CD4-positive, CD25-positive, alpha-beta regulatory T cell (primary cell): ENCODE results near the gene ZPR1. TPM values are rescaled to one million over a fixed set of nuclear protein-coding genes. Genes with fewer than 3 reads are reported as not detected.

Experiments used
- ATAC-seq, 2 donors: fragments of 150-1000 bp; cut with Tn5 transposase; one replicate each; pipeline ENCODE4 v1.10.0; 2021; ENCODE audit warnings: low read depth in 2 of 2, moderate number of reproducible peaks in 2 of 2, moderate library complexity in 1 of 2
- DNase-seq, 3 donors: peaks; one replicate each; pipeline versions ENCODE4 v3.0.0 to v3.0.0-alpha.2; 2012 to 2022; ENCODE audit warnings: mixed read lengths in 1 of 3
- H3K27ac ChIP-seq: one replicate; pipeline ENCODE4 v1.7.0; 2013; ENCODE audit warnings: mild to moderate bottlenecking, low read length; ENCODE audit not compliant: insufficient read depth, poor library complexity, severe bottlenecking
- H3K27me3 ChIP-seq: one replicate; pipeline ENCODE4 v1.7.0; 2013; ENCODE audit warnings: low read length; ENCODE audit not compliant: control insufficient read depth, insufficient read depth
- H3K36me3 ChIP-seq: one replicate; pipeline ENCODE4 v1.7.0; 2013; ENCODE audit warnings: mild to moderate bottlenecking, low read length, moderate library complexity; ENCODE audit not compliant: control insufficient read depth, insufficient read depth
- H3K4me1 ChIP-seq: 2 replicates; pipeline ENCODE4 v1.7.0; 2013; ENCODE audit warnings: mild to moderate bottlenecking, low read length; ENCODE audit not compliant: insufficient read depth, control insufficient read depth, poor library complexity, severe bottlenecking
- H3K4me3 ChIP-seq: one replicate; pipeline ENCODE4 v1.7.0; 2013; ENCODE audit warnings: low read depth, mild to moderate bottlenecking, low read length, moderate library complexity
- H3K9me3 ChIP-seq, 2 experiments: 1 replicate in 1 of 2; 2 replicates in 1 of 2; pipeline ENCODE4 v1.7.0; 2013; ENCODE audit warnings: low read length in 2 of 2, mild to moderate bottlenecking in 1 of 2, moderate library complexity in 1 of 2; ENCODE audit not compliant: control insufficient read depth in 2 of 2
- H3K27ac Mint-ChIP-seq, 3 donors: one replicate each; pipeline ENCODE4 v1.8.0; 2020 to 2022; ENCODE audit warnings: mild to moderate bottlenecking in 3 of 3, mixed read lengths in 3 of 3, moderate library complexity in 2 of 3
- H3K27me3 Mint-ChIP-seq: one replicate; pipeline ENCODE4 v1.8.0; 2022; ENCODE audit warnings: mild to moderate bottlenecking, mixed read lengths
- H3K36me3 Mint-ChIP-seq: one replicate; pipeline ENCODE4 v1.8.0; 2020; ENCODE audit warnings: mixed read lengths
- H3K4me1 Mint-ChIP-seq, 4 donors: one replicate each; pipeline ENCODE4 v1.8.0; 2020 to 2022; ENCODE audit warnings: mixed read lengths in 4 of 4, mild to moderate bottlenecking in 1 of 4
- H3K4me3 Mint-ChIP-seq, 4 donors: one replicate each; pipeline ENCODE4 v1.8.0; 2020 to 2022; ENCODE audit warnings: mild to moderate bottlenecking in 4 of 4, mixed read lengths in 4 of 4, moderate library complexity in 3 of 4
- H3K9me3 Mint-ChIP-seq, 7 donors: one replicate each; pipeline ENCODE4 v1.8.0; 2020 to 2022; ENCODE audit warnings: mixed read lengths in 7 of 7, mild to moderate bottlenecking in 3 of 7, moderate library complexity in 2 of 7
- polyA plus RNA-seq, 4 donors: library from polyadenylated mRNA; unstranded; fragments of 300-500 nt; fragmentation: Illumina TruSeq; gene quantifications; one replicate each; pipeline ENCODE4 v1.2.3, GENCODE V29; 2021
- total RNA-seq: library from RNA; stranded (reverse); gene quantifications from one replicate; pipeline ENCODE4 v1.2.3, GENCODE V29; 2022

Gene ZPR1
- total and polyA plus RNA-seq, 5 donors from 2014 or later: 43.4 to 99.8 (median 45.1) TPM

DNA sequence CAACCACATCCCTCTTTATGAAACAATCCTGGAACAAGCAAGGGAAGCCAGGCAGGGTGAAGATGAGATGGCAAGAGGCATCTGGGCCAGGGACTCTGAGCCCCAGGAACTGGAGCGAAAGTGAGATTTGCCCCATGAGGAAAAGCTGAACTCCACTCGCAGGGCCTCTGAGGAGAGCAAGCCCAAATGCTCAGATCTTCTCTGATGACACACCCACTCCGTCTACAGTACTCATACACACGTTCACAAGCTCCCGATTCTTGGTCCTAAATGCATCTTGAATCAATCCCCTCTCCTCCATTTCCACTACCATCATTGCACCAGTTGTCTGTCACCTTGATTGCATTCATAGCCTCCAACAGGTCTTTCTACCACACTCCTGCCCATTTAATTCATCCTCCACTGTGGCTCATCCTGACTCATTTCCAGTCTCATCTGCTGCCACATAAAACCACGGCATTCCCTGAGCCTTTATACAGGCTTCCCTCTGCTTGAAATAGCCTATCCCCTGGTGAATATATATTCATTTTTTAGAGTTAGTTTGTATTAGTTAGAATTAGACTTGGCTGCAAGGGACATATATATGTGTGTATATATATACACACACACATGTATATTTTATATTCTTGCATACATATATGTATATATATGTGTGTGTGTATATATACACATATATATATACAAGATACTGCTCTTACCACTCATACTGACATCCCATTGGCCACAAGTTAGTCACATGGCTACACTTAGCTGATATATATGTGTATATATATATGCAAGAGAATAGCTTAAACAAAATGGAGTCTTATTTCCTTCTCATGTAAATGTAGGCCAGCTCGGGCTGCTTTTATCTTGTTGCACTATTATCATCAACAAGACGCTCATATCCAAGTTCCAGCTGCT is 5.3 kb upstream of the ZPR1 start:
- H3K27me3 ChIP-seq: no peaks in the 10 kb centered on the region
- ATAC-seq (no peak), DNase-seq (no peak)
- H3K36me3 ChIP-seq: no peaks in the 10 kb centered on the region
- H3K27ac Mint-ChIP-seq: peak overlapping the region in 1 of 3 donors; percentile 8
- peaks cover 17% of the 10 kb centered on the region for H3K27me3 Mint-ChIP-seq
- peak overlapping the region in 2 of 4 donors; percentile 3 to 47 for H3K4me3 Mint-ChIP-seq
- no peaks in the 10 kb centered on the region for H3K9me3 ChIP-seq
- peaks cover 14% of the 10 kb centered on the region for H3K4me1 ChIP-seq
- H3K4me1 Mint-ChIP-seq: peaks cover 6 to 24% (median 14%) of the 10 kb centered on the region in 4 donors
- no peak overlapping the region for H3K27ac ChIP-seq
- no peaks in the 10 kb centered on the region for H3K36me3 Mint-ChIP-seq
- no peaks in the 10 kb centered on the region for H3K9me3 Mint-ChIP-seq
- H3K4me3 ChIP-seq: no peak overlapping the region

DNA sequence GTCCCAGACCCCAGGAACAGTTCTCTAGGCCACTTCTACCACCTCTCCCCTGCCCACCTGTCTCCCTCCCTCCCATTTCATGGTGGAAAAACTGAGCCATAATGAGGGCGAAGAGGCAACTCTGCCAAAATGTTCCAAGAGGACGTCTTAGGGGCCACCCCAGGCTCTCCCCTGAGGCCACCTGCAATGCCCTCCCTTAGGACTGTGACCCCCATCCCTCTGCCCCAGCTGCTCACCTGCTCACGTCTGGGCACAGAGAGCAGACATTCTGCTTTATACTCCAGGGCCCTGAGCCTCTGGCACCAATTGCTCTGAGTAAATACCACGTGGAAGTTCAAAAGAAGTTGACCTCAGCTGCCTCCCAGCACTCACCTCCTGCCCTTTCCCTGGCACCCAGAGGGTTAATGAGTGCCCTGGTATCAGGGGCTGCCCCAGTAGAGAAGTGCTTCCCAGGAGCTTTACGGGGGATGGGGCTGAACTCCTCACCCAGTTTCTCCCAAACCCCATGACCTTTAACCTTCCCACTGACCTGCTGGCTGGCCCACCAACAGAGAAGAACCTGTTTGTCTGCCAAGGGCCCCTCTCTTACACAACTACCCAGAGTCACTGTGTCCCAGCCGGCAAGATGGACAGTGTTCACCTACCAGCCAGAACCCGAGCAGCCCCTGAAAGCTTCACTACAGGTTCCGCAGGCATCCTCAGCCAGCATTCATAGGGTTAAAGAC is 4.5 kb upstream of the ZPR1 start:
- no peaks in the 10 kb centered on the region for H3K9me3 ChIP-seq
- Mint-ChIP-seq H3K4me3 (peak overlapping the region in 2 of 4 donors; percentile 44 to 47), H3K27me3 (peaks cover 22% of the 10 kb centered on the region), H3K4me1 (peaks cover 6 to 29% (median 16%) of the 10 kb centered on the region in 4 donors), H3K27ac (no peak overlapping the region), H3K9me3 (no peaks in the 10 kb centered on the region), H3K36me3 (no peaks in the 10 kb centered on the region)
- H3K27ac ChIP-seq: no peak overlapping the region
- H3K36me3 ChIP-seq: no peaks in the 10 kb centered on the region
- ATAC-seq (no peak), DNase-seq (no peak)
- H3K4me3 ChIP-seq: no peak overlapping the region
- H3K27me3 ChIP-seq: no peaks in the 10 kb centered on the region
- peaks cover 16% of the 10 kb centered on the region for H3K4me1 ChIP-seq

DNA sequence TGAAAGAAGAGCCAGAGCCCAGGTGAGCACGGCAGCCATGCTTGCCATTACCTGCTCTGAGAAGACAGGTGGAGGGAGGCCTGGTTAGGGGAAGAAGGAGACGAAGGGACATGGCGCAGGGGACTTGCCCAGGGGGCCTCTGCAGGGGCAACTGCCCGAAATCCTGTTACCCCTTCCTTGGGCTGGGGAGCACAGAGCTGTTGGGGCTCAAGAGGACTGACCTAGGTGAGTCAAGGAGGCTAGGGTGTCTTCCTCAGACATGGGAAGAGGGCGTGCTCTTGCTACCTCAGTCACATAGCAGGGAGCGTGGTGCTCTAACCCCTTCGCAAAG is 4.0 kb upstream of the ZPR1 start, which contains the start of gene APOA5:
TSS of gene APOA5 (minus strand) at position 67 of the 331 bp plus-strand sequence. CDS start at position 48, 19 bp downstream.
- Mint-ChIP-seq H3K4me1 (peaks cover 11 to 35% (median 21%) of the 10 kb centered on the region in 4 donors), H3K27ac (peak within 1 kb of the TSS in 1 of 3 donors; percentile 65), H3K27me3 (peaks cover 20% of the 10 kb centered on the region), H3K36me3 (peaks cover 3% of the 10 kb centered on the region), H3K9me3 (no peaks in the 10 kb centered on the region), H3K4me3 (peak within 1 kb of the TSS; percentile 61 to 90 (median 80))
- H3K4me3 ChIP-seq: no peak within 1 kb of the TSS
- H3K4me1 ChIP-seq: peaks cover 21% of the 10 kb centered on the region
- no peak for DNase-seq
- no peaks in the 10 kb centered on the region for H3K36me3 ChIP-seq
- H3K27ac ChIP-seq: no peak within 1 kb of the TSS
- ATAC-seq: no peak
- no peaks in the 10 kb centered on the region for H3K9me3 ChIP-seq
- H3K27me3 ChIP-seq: no peaks in the 10 kb centered on the region

DNA sequence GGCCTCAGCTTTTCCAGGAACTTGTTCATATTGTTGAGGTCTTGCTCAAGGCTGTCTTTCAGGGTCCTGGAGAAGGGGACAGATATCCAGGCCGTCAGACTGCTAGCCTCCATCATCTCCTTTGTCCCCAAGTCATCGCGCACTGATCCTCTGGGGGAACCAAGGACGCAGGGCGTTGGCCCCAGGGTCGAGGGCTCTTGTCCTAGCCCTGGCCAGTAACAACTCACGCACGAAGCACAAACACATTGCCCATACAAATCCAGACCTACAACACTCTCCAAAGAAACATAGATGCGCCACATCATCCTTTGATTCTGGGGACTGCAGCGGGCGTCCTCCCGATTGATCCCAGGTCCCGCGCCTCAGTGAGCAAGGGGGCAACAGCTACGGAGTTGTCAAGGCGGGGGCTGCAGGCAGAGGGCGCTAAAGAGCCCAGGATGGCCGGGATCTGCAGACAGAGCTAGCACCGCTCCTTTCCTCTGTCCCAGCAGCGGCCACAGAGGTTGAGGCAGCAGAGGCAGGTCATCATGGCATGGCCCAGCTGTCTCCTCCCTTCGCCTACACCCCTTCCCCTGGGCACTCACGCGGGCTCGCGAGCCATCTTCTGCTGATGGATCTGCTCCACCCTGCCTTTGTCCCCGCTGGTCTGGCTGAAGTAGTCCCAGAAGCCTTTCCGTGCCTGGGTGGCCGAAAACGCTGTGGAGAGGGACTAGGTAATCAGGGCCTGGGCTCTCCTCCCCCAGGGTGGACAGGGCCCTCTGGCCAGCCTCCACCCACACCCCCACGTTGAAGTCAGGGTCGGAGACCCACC is 3.4 kb upstream of the ZPR1 start:
- no peaks in the 10 kb centered on the region for H3K9me3 Mint-ChIP-seq
- ATAC-seq: peak; percentile 42 to 52
- H3K36me3 Mint-ChIP-seq: peaks cover 3% of the 10 kb centered on the region
- peaks cover 3% of the 10 kb centered on the region for H3K36me3 ChIP-seq
- peak overlapping the region in 1 of 3 donors; percentile 65 for H3K27ac Mint-ChIP-seq
- no peaks in the 10 kb centered on the region for H3K27me3 ChIP-seq
- H3K27ac ChIP-seq: no peak overlapping the region
- no peak overlapping the region for H3K4me3 ChIP-seq
- H3K4me3 Mint-ChIP-seq: peak overlapping the region; percentile 61 to 90 (median 80)
- peaks cover 27% of the 10 kb centered on the region for H3K4me1 ChIP-seq
- H3K4me1 Mint-ChIP-seq: peaks cover 14 to 40% (median 27%) of the 10 kb centered on the region in 4 donors
- H3K9me3 ChIP-seq: no peaks in the 10 kb centered on the region
- H3K27me3 Mint-ChIP-seq: peaks cover 14% of the 10 kb centered on the region
- DNase-seq: peak; percentile 64 to 70 (median 67)

DNA sequence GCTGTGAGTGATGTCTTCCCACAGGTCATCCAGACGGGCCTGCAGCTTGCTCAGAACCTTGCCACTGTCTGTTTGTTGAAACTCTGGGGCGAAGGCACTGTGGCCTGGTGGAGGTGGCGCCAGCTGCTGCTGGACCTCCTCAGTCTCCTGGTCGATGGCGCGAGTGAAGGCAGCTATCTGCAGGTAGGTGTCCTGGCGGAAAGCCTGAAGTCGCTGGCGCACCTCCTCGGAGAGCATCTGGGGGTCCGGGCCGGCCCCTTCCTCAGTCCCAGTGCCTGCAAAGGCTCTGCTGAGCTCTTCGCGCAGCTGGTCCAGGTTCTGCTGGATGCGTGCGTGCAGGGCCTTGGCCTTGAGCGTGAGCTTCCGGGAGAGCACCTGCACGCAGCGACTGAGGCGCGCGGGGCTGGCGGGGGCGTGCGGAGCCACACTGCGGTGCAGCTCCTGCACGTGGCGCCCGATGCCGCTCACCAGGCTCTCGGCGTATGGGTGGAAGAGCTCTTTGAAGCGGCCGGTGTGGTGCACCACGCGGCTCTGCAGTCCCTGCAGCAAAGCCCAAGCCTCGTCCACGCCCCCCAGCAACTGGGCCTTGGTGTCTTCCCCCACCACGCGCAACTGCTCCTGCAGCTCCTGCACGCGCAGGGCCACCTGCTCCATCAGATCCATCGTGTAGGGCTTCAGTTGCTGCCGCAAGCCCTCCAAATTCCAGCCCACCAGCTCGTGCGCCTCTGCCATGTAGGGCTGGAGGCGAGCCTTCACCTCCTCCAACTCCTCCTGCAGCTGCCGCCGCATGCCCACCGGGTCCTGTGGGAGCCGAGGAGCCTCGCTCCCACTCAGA is 2.6 kb upstream of the ZPR1 start:
- peaks cover 5% of the 10 kb centered on the region for H3K36me3 Mint-ChIP-seq
- H3K27ac Mint-ChIP-seq: no peak overlapping the region
- Histone ChIP-seq H3K36me3 (peaks cover 11% of the 10 kb centered on the region), H3K9me3 (no peaks in the 10 kb centered on the region), H3K27ac (no peak overlapping the region), H3K4me3 (no peak overlapping the region), H3K4me1 (peaks cover 27% of the 10 kb centered on the region), H3K27me3 (no peaks in the 10 kb centered on the region)
- peaks cover 19 to 48% (median 32%) of the 10 kb centered on the region in 4 donors for H3K4me1 Mint-ChIP-seq
- H3K27me3 Mint-ChIP-seq: peaks cover 12% of the 10 kb centered on the region
- no peak for DNase-seq
- no peak for ATAC-seq
- no peaks in the 10 kb centered on the region for H3K9me3 Mint-ChIP-seq
- peak overlapping the region in 3 of 4 donors; percentile 75 to 90 (median 85) for H3K4me3 Mint-ChIP-seq

DNA sequence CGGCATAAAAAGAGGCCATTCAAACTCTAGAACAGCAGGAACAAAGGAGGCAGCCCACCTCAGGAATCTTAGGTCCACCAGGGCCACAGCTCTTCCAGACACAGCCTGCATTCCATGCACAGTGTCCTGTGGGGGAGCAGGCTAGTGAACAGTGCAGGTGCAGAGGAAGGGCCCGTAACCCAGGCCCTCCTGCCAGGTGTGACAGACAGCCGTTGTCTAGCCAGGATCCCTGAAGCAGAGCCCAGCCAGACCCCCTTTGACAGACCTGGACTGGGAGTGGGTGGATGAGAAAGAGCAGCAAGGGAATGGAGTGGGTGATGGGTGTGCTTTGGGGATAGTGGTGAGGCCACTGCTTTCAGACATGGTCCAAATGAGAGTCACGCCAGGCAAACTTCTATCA is 1.2 kb upstream of the ZPR1 start:
- Histone ChIP-seq H3K27me3 (no peaks in the 10 kb centered on the region), H3K9me3 (no peaks in the 10 kb centered on the region), H3K27ac (no peak overlapping the region), H3K36me3 (peaks cover 25% of the 10 kb centered on the region), H3K4me3 (no peak overlapping the region), H3K4me1 (peaks cover 27% of the 10 kb centered on the region)
- ATAC-seq: no peak
- DNase-seq: no peak
- Mint-ChIP-seq H3K4me3 (peak overlapping the region; percentile 59 to 99 (median 95)), H3K36me3 (peaks cover 19% of the 10 kb centered on the region), H3K27me3 (peaks cover 12% of the 10 kb centered on the region), H3K9me3 (no peaks in the 10 kb centered on the region), H3K4me1 (peaks cover 19 to 59% (median 34%) of the 10 kb centered on the region in 4 donors), H3K27ac (peak overlapping the region in 2 of 3 donors; percentile 81 to 97)
